HG03342 (cell line): ENCODE data around the gene FMNL2.
"Not testable (repeated sequence)": the region's sequence is repeated elsewhere in the genome, so short reads cannot be mapped to it uniquely, and the experiment has no call there.

Experiments
- ATAC-seq: cut with Tn5 transposase; IDR thresholded peaks from one replicate; pipeline ENCODE4 v1.9.1; 2021; ENCODE audit warnings: mild to moderate bottlenecking, moderate library complexity; ENCODE audit not compliant: unreplicated experiment

FMNL2 gene

GRCh38 chr2:152372438-152372984, 37.5 kb downstream of the FMNL2 start:
- no peak for ATAC-seq

GRCh38 chr2:152375174-152375573, 40.2 kb downstream of the FMNL2 start:
- ATAC-seq: no peak

DNA sequence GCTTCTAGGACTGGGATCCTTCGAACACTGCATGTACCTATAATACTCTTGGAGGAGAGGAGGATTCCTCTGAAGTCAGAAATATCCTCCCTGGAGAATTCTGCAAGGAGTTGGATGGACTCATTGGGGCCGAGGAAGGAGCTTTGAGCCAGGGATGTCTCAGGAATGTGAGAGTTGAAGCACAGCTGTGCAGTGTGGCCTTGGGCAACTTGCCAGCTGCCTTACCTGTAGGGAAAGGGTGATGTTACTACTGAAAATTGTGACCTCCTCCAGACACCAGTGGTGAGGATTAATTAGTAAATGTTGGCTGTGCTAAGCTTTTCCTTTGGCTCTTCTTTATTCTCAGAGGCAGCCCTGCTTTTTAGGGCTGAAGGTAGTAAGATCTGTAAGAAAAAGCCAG, 41.4 kb downstream of the FMNL2 start:
- ATAC-seq: no peak

DNA sequence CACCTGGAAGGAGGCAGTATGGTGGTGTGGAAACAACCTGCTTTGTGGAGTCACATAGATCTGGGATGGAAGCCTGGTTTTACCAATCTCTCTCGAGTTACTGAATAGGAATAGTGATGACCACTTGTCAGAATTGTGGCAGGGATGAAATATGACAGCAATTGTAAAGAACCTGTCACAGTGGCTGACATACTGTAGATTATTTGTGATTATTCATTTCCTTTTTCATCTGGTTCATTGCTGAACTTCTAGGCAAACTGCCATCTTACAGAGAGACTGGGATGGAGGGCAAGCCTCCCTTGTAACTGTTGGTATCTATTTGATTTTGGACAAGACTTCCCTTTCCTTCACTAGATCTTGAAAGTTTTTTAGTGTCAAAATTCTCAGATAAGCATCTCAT, 42.0 kb downstream of the FMNL2 start:
- ATAC-seq: no peak

DNA sequence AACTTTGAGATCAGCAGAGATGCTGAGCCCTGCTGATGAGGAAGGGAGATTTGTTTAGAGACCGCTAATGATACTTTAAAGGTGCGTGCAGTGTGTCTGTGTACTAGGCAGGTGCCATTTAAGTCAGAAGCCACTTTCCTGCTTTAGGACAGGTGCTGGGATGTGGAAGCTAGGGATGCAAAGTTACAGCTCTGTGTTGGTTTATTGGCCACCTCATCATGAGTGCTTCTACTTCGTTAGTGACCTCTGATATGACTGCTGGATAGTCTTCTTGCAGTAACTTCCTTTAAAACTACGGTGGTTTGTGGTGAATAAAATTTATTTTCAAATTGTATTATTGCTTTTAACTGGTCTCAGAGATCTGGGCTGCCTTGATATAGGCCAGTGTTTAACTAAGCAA, 44.1 kb downstream of the FMNL2 start:
- ATAC-seq: no peak

GRCh38 chr2:152380261-152381055, 45.5 kb downstream of the FMNL2 start:
- ATAC-seq: no peak

- no peak for ATAC-seq
These were observed 48.7 kb downstream of the FMNL2 start for GRCh38 chr2:152383702-152384101.

DNA sequence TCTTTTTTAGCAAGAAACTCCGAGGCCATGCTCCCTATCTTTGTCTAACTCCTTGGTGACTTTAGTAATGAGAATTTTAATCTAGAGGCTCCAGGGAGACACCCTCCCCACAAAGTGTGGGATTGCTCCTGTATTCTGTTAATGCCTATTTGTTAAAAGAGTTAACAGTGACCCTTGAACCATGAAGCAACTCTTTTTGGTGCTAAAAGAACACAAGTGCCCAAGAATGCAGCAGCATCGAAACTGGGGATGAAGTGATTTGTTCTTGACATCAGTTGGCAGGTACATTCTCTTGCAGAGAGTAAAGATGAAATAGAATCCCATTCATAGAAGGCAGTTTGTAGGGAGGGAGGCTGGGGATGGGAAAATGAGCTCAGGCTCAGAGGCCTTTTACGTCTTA, 50.0 kb downstream of the FMNL2 start:
- no peak for ATAC-seq

GRCh38 chr2:152385650-152386049, 50.7 kb downstream of the FMNL2 start:
- no peak for ATAC-seq

GRCh38 chr2:152386266-152386665, 51.3 kb downstream of the FMNL2 start:
- peak; percentile 59 for ATAC-seq

DNA sequence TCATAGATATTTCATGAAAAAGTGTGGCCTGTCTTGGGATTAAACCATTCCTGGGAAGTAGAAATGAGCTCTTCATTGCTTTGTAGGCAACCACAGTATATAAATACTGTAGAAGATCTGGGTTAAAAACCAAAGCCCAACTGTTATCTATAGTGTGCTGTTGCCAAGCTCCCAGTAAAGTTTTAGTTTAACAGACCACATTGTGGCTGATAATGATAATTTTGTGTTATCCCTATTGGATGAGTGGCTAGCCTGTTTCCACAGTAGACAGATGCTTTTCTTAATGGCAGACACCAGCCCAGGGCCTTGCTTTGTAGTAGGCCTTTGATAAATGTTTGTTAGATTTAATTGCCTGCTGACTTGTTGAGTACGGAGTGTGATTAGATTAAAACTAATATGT, 52.1 kb downstream of the FMNL2 start:
- no peak for ATAC-seq

DNA sequence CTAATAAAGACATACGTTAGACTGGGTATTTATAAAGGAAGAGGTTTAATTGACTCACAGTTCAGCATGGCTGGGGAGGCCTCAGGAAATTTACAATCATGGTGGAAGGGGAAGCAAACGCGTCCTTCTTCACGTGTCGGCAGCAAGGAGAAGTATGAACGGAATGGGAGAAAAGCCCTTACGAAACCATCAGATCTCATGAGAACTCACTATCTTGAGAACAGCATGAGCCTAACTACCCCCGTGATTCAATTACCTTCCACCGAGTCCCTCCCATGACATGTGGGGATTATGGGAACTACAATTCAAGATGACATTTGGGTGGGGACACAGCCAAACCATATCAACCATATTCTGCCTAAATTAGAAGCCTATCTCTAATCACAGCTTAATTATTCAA, 53.3 kb downstream of the FMNL2 start:
- ATAC-seq: not testable (repeated sequence)

DNA sequence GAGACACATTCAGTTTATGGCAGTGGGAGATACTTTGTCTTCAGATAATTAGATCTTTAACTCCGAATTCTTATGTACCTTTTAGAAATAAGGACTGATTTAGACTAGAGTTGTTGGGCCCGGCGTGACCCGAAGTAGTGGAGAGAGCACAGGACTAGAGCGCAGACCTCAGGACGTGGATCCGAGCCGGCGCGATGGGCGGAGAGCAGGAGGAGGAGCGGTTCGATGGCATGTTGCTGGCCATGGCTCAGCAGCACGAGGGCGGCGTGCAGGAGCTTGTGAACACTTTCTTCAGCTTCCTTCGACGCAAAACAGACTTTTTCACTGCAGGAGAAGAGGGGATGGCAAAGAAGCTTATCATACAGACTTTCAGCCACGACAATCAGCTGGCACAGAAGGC, 54.5 kb downstream of the FMNL2 start:
- no peak for ATAC-seq

- ATAC-seq: no peak
These were observed 55.9 kb downstream of the FMNL2 start for GRCh38 chr2:152390837-152391236.

GRCh38 chr2:152391318-152391717, 56.3 kb downstream of the FMNL2 start:
- no peak for ATAC-seq

DNA sequence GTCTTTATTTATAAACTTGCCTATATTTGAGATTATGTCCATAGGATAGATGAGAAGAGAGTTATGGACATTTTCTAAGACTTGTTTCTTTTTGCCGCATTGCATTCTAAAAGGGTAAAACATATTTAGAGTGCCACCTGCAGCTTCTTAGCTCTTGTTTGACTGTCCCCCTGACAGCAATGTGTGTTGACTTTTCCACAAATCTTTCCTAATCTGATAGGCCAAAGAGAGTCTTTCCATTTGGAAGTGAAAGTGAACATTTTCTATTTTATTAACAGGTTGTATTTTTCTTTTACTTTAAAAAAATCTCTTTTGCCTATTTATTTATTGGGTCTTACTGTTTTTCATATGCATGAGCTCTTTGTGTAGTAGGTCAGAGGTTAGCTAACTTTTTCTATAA, 58.4 kb downstream of the FMNL2 start:
- ATAC-seq: no peak

GRCh38 chr2:152394326-152394725, 59.4 kb downstream of the FMNL2 start:
- ATAC-seq: no peak

- no peak for ATAC-seq
These were observed 60.1 kb downstream of the FMNL2 start for GRCh38 chr2:152395103-152395502.

DNA sequence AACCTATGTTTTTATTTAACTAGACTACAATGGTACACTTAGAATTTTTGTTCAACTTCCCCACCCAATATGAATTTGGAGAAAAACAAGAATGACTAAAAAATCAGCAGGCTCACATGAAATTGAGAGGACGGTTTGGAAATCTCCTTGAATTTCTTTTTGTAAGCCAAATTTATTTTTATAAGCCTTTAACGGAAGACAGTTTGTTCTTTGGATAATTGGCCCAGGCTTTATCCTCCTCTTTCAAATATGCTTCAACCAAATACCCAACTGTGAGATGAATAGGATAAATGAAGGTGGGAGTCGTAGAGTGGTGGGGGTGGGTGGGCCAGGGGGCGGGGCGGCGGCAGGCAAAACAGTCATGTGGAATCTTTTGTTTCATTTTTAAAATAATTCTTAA, 60.6 kb downstream of the FMNL2 start:
- no peak for ATAC-seq

DNA sequence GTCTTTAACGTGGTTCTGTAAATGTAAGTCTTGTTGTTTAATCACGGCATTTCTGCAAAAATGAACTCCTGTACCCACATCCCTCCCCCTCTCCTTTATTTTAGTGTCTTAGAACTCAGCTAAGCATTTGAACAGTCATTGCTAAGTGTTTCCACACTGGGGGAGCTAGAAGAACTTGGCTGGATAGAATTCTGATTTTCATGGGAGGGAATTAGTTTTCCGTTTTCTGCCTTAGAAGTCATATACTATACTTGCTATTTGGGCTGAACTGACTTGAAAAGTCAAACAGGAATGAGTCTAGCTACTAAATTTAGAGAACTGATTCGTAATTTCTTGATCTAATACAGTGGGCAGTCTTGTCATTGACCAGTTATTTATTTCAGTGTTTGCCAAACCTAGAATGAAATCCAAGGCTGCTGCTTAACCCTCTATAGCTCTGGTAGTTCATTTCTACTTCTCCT, 61.1 kb downstream of the FMNL2 start:
- ATAC-seq: no peak

DNA sequence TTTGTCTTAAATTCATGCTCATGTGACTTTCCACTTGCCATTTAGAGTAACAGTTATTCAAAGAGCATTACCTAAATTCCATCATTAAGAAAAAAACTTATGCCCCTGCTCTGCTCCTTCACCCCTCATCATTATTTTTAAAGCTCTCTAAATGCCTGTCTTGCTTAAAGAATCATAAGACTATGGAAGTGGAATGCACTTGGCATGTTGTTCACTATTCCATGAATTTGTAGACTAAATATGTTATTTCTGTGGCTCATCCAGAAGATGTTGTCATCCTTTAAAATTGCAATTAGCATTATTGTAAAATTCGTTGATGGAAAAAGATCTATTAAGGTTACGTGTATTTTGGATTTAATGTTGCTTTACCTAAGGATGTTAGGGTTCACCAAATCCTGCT, 61.8 kb downstream of the FMNL2 start:
- ATAC-seq: no peak

- no peak for ATAC-seq
These were observed 64.0 kb downstream of the FMNL2 start for GRCh38 chr2:152399003-152399402.
